ENCODE results near the gene SFSWAP. TPM values are rescaled to one million over a fixed set of nuclear protein-coding genes. Genes with fewer than 3 reads are reported as not detected.
"Not testable (repeated sequence)": the region's sequence is repeated elsewhere in the genome, so short reads cannot be mapped to it uniquely, and the experiment has no call there.

Gene SFSWAP
- total and polyA plus RNA-seq, 2 experiments from 2014 or later: 21.4 to 25.1 TPM

DNA sequence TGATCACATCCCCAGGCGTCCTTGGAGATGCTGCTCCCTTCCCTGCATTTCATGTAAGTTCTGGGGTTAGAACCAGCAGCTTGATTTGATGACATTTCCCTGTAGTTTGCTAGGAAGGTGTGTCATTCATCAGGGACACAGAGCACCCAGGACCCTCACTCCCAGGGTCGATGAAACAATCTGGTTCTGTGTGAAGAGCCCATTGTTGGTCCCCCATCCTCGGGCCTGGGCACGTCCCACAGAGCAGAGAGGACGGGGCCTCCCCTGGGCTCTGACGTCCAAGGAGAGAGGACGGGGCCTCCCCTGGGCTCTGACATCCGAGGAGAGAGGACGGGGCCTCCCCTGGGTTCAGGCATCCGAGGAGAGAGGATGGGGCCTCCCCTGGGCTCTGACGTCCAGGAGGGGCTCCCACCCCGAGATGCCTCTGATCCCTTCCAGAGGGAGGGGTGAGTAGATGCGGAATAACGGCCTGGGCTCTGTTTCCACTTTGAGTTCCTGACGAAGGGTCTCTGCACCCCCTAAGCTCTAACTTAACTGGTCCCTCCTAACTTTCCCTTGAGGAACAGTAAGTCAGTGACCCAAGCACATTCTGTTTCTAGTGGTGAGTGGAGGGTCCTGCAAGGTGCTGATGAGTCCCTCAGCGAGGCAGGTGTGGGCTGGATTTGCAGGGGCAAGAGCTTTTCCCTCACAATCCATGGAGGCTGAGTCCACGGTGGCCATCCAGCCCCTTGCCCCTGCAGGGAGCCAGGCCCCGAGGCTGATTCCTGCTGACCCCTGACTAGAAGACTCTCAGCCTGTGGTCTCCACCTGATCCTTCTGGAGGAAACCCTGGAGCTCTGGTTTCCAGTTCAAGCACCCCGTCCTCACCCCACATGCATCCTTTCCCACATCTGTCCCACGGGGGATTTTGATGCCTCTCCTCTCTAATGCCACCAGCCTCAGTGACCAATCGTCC is 35.5 kb upstream of the SFSWAP start:
- H3K36me3 ChIP-seq (replicated peaks; ENCODE audit: insufficient read depth, low read depth): no peaks in the 10 kb centered on the region
- no peak for TF ChIP-seq EZH2 (IDR thresholded peaks at IDR 0.05; ENCODE audit: borderline replicate concordance)
- TF ChIP-seq, protein P1, sequence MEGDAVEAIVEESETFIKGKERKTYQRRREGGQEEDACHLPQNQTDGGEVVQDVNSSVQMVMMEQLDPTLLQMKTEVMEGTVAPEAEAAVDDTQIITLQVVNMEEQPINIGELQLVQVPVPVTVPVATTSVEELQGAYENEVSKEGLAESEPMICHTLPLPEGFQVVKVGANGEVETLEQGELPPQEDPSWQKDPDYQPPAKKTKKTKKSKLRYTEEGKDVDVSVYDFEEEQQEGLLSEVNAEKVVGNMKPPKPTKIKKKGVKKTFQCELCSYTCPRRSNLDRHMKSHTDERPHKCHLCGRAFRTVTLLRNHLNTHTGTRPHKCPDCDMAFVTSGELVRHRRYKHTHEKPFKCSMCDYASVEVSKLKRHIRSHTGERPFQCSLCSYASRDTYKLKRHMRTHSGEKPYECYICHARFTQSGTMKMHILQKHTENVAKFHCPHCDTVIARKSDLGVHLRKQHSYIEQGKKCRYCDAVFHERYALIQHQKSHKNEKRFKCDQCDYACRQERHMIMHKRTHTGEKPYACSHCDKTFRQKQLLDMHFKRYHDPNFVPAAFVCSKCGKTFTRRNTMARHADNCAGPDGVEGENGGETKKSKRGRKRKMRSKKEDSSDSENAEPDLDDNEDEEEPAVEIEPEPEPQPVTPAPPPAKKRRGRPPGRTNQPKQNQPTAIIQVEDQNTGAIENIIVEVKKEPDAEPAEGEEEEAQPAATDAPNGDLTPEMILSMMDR (IDR thresholded peaks at IDR 0.05; ENCODE audit: poor library complexity): no peak
- TF ChIP-seq EZH2phosphoT487 (IDR thresholded peaks at IDR 0.05; ENCODE audit: low read depth, severe bottlenecking, unreplicated experiment): no peak
- H3K4me2 ChIP-seq: no peak overlapping the region
- WGBS (ENCODE audit: low lambda C conversion rate, missing lambda C conversion rate): 83% methylated on average over 21 of the region's 21 CpGs
- no peaks in the 10 kb centered on the region for H3K27me3 ChIP-seq
- no peak for DNase-seq (ENCODE audit: low spot score)
- H3K79me2 ChIP-seq: no peaks in the 10 kb centered on the region
- no peaks in the 10 kb centered on the region for H4K20me1 ChIP-seq (ENCODE audit: insufficient read depth, poor library complexity, severe bottlenecking)
- H3K9me3 ChIP-seq (ENCODE audit: low read depth): no peaks in the 10 kb centered on the region
- no peaks in the 10 kb centered on the region for H3K9me2 ChIP-seq (replicated peaks; ENCODE audit: insufficient read depth)
- no peak overlapping the region for H2AFZ ChIP-seq
- H3K4me1 ChIP-seq (ENCODE audit: insufficient read depth): no peaks in the 10 kb centered on the region
- no peak overlapping the region for H3K27ac ChIP-seq
- no peak overlapping the region for H3K4me3 ChIP-seq

DNA sequence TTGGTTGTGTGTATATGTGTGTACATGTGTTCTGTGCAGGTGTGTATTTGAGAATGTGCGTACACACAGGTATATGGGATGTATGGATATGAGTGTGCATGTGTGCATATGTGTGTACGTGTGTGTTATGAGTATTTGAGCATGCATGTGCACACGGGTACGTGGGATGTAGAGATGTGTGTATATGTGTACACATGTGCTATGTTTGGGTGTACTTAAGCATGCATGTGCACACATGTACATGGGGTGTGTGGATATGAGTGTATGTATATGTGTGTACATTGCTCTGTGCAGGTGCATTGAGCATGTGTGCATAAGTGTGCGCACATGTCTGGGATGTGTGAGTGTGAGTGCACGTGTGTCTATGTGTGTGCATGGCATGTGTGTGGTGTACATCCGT is 34.3 kb upstream of the SFSWAP start:
- WGBS (ENCODE audit: low lambda C conversion rate, missing lambda C conversion rate): 82% methylated on average over 7 of the region's 7 CpGs
- H3K36me3 ChIP-seq (replicated peaks; ENCODE audit: insufficient read depth, low read depth): no peaks in the 10 kb centered on the region
- no peak for DNase-seq (ENCODE audit: low spot score)
- TF ChIP-seq EZH2 (IDR thresholded peaks at IDR 0.05; ENCODE audit: borderline replicate concordance) (no peak), EZH2phosphoT487 (IDR thresholded peaks at IDR 0.05; ENCODE audit: low read depth, severe bottlenecking, unreplicated experiment) (no peak)
- TF ChIP-seq, protein P1 (IDR thresholded peaks at IDR 0.05; ENCODE audit: poor library complexity): no peak
- no peaks in the 10 kb centered on the region for H3K4me1 ChIP-seq (ENCODE audit: insufficient read depth)
- H3K9me3 ChIP-seq (ENCODE audit: low read depth): no peaks in the 10 kb centered on the region
- no peaks in the 10 kb centered on the region for H4K20me1 ChIP-seq (ENCODE audit: insufficient read depth, poor library complexity, severe bottlenecking)
- H2AFZ ChIP-seq: no peak overlapping the region
- H3K79me2 ChIP-seq: no peaks in the 10 kb centered on the region
- no peak overlapping the region for H3K4me2 ChIP-seq
- H3K4me3 ChIP-seq: no peak overlapping the region
- peaks cover 4% of the 10 kb centered on the region for H3K27me3 ChIP-seq
- no peak overlapping the region for H3K27ac ChIP-seq
- H3K9me2 ChIP-seq (replicated peaks; ENCODE audit: insufficient read depth): no peaks in the 10 kb centered on the region

- H2AFZ ChIP-seq; H3K79me2 ChIP-seq; H3K27ac ChIP-seq; H3K9me3 ChIP-seq (ENCODE audit: low read depth); H3K36me3 ChIP-seq (replicated peaks; ENCODE audit: insufficient read depth, low read depth); H3K4me2 ChIP-seq; H3K27me3 ChIP-seq; DNase-seq (ENCODE audit: low spot score); H3K4me1 ChIP-seq (ENCODE audit: insufficient read depth); H4K20me1 ChIP-seq (ENCODE audit: insufficient read depth, poor library complexity, severe bottlenecking); H3K4me3 ChIP-seq; H3K9me2 ChIP-seq (replicated peaks; ENCODE audit: insufficient read depth): not testable (repeated sequence)
- WGBS (ENCODE audit: low lambda C conversion rate, missing lambda C conversion rate): 84% methylated on average over 3 of the region's 6 CpGs
Observed at GRCh38 chr12:131677067-131677466, 33.8 kb upstream of the SFSWAP start.

GRCh38 chr12:131677699-131678098 is 33.2 kb upstream of the SFSWAP start:
- no peaks in the 10 kb centered on the region for H4K20me1 ChIP-seq (ENCODE audit: insufficient read depth, poor library complexity, severe bottlenecking)
- no peak for DNase-seq (ENCODE audit: low spot score)
- no peaks in the 10 kb centered on the region for H3K9me3 ChIP-seq (ENCODE audit: low read depth)
- H3K79me2 ChIP-seq: no peaks in the 10 kb centered on the region
- no peaks in the 10 kb centered on the region for H3K4me1 ChIP-seq (ENCODE audit: insufficient read depth)
- TF ChIP-seq, protein P1 (IDR thresholded peaks at IDR 0.05; ENCODE audit: poor library complexity): no peak
- TF ChIP-seq EZH2phosphoT487 (IDR thresholded peaks at IDR 0.05; ENCODE audit: low read depth, severe bottlenecking, unreplicated experiment) (no peak), EZH2 (IDR thresholded peaks at IDR 0.05; ENCODE audit: borderline replicate concordance) (no peak)
- H3K4me3 ChIP-seq: no peak overlapping the region
- no peak overlapping the region for H2AFZ ChIP-seq
- H3K27me3 ChIP-seq: peaks cover 4% of the 10 kb centered on the region
- no peak overlapping the region for H3K4me2 ChIP-seq
- H3K27ac ChIP-seq: no peak overlapping the region
- WGBS (ENCODE audit: low lambda C conversion rate, missing lambda C conversion rate): 92% methylated on average over 15 of the region's 15 CpGs
- no peaks in the 10 kb centered on the region for H3K9me2 ChIP-seq (replicated peaks; ENCODE audit: insufficient read depth)
- no peaks in the 10 kb centered on the region for H3K36me3 ChIP-seq (replicated peaks; ENCODE audit: insufficient read depth, low read depth)

DNA sequence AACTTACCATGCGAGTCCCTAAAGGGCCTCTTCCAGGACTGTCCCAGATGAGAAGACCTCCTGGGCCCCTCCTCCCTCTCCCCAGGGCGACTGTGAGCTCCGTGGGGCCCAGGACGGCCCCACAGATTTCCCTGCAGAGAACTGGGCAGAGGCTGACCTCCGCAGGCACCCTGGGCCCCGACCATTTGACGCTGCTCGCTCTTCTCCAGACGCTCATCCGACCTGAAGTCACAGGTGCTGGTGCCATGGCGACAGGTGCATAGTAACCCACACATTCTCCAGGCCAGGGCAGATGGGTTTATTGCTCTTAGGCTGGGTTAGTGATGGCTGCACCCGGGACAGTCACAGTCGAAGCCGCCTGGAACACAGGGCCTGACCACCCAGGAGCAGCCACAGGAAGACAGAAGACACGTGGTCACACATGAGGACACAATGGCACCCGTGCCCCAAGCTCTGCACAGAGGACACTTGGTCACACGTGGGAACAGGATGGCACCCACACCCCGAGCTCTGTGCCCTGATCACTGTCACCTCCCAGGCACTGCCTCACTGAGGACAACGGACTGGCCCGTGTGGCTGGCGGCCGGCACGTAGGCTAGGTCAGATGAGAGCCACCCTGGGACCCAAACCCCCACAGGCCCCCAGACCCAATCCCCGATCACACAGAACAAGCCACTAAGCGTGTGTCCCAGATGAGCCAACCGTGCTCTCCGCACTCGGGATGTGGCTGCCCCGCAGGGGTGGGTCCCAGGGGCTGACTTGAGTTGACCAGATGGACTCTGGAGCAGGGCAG is 32.3 kb upstream of the SFSWAP start:
- not testable (repeated sequence) for H3K36me3 ChIP-seq (replicated peaks; ENCODE audit: insufficient read depth, low read depth); DNase-seq (ENCODE audit: low spot score); H3K4me3 ChIP-seq; H3K27me3 ChIP-seq; H3K9me3 ChIP-seq (ENCODE audit: low read depth); H3K4me2 ChIP-seq; H2AFZ ChIP-seq; H4K20me1 ChIP-seq (ENCODE audit: insufficient read depth, poor library complexity, severe bottlenecking); H3K27ac ChIP-seq; H3K79me2 ChIP-seq; H3K4me1 ChIP-seq (ENCODE audit: insufficient read depth); H3K9me2 ChIP-seq (replicated peaks; ENCODE audit: insufficient read depth)
- 90% methylated on average over 27 of the region's 29 CpGs for WGBS (ENCODE audit: low lambda C conversion rate, missing lambda C conversion rate)

All from hepatocyte (in vitro differentiated cells).